Mesendoderm (in vitro differentiated cells): ENCODE data around the gene HSPB1.

Experiments
- DNase-seq: peaks from one replicate; pipeline ENCODE4 v3.0.0; 2013
- H2AK5ac ChIP-seq: 2 replicates; pipeline ENCODE4 v1.6.1; 2013; ENCODE audit warnings: low read length, inconsistent platforms
- H2BK120ac ChIP-seq: 2 replicates; pipeline ENCODE4 v1.6.1; 2013; ENCODE audit warnings: low read depth, mild to moderate bottlenecking, low read length, moderate library complexity, mixed read lengths
- H2BK15ac ChIP-seq: replicated peaks from 2 replicates; pipeline ENCODE4 v1.6.1; 2013; ENCODE audit warnings: low read depth, mild to moderate bottlenecking, moderate library complexity
- H2BK5ac ChIP-seq: 2 replicates; pipeline ENCODE4 v1.6.1; 2013; ENCODE audit warnings: low read length, inconsistent platforms
- H3K18ac ChIP-seq: 2 replicates; pipeline ENCODE4 v1.6.1; 2013; ENCODE audit warnings: mild to moderate bottlenecking, low read length, mixed read lengths
- H3K23ac ChIP-seq: one replicate; pipeline ENCODE4 v1.6.1; 2013; ENCODE audit warnings: low read length
- H3K27ac ChIP-seq: 2 replicates; pipeline ENCODE4 v1.5.1; 2013; ENCODE audit warnings: low read depth, mild to moderate bottlenecking, inconsistent platforms, low read length, moderate library complexity
- H3K27me3 ChIP-seq: 2 replicates; pipeline ENCODE4 v1.6.1; 2013; ENCODE audit warnings: low read length, control low read depth, mild to moderate bottlenecking, inconsistent platforms; ENCODE audit not compliant: insufficient read depth, poor library complexity
- H3K36me3 ChIP-seq: 2 replicates; pipeline ENCODE4 v1.6.1; 2013; ENCODE audit warnings: low read length, inconsistent platforms; ENCODE audit not compliant: control insufficient read depth, insufficient read depth
- H3K4ac ChIP-seq: one replicate; pipeline ENCODE4 v1.6.1; 2013; ENCODE audit warnings: low read depth, mild to moderate bottlenecking, low read length, moderate library complexity
- H3K4me1 ChIP-seq: 2 replicates; pipeline ENCODE4 v1.6.1; 2013; ENCODE audit warnings: low read depth, low read length, inconsistent platforms; ENCODE audit not compliant: control insufficient read depth
- H3K4me2 ChIP-seq: 2 replicates; pipeline ENCODE4 v1.6.1; 2013; ENCODE audit warnings: low read length
- H3K4me3 ChIP-seq: 2 replicates; pipeline ENCODE4 v1.5.1; 2013; ENCODE audit warnings: mild to moderate bottlenecking, low read length
- H3K56ac ChIP-seq: one replicate; pipeline ENCODE4 v1.6.1; 2013; ENCODE audit warnings: low read length
- H3K79me1 ChIP-seq: 2 replicates; pipeline ENCODE4 v1.6.1; 2013; ENCODE audit warnings: low read length, inconsistent platforms
- H3K79me2 ChIP-seq: 2 replicates; pipeline ENCODE4 v1.6.1; 2013; ENCODE audit warnings: mild to moderate bottlenecking, low read length; ENCODE audit not compliant: control insufficient read depth, insufficient read depth
- H3K9ac ChIP-seq: 2 replicates; pipeline ENCODE4 v1.6.1; 2013; ENCODE audit warnings: low read length, inconsistent platforms
- H4K5ac ChIP-seq: one replicate; pipeline ENCODE4 v1.6.1; 2013; ENCODE audit warnings: low read length
- H4K8ac ChIP-seq: one replicate; pipeline ENCODE4 v1.6.1; 2013; ENCODE audit warnings: low read depth, mild to moderate bottlenecking, control low read depth, low read length, moderate library complexity
- WGBS: extraction: QIAGEN DNeasy Blood & Tissue Kit; methylation state at CpG from one replicate; pipeline ENCODE4 v1.1.7; 2013; ENCODE audit warnings: low lambda C conversion rate, missing lambda C conversion rate; ENCODE audit not compliant: insufficient coverage; ENCODE audit errors: extremely low coverage; 5-methylcytosine and 5-hydroxymethylcytosine counted together

The HSPB1 gene

GRCh38 chr7:76336094-76336493 lies 33.6 kb downstream of the HSPB1 start:
- Histone ChIP-seq H3K4me1 (no peaks in the 10 kb centered on the region), H3K36me3 (peaks cover 4% of the 10 kb centered on the region), H3K4ac (no peak overlapping the region), H3K4me2 (no peak overlapping the region), H4K5ac (no peak overlapping the region), H2AK5ac (no peak overlapping the region), H3K79me2 (peaks cover 89% of the 10 kb centered on the region), H3K4me3 (no peak overlapping the region), H3K27me3 (no peaks in the 10 kb centered on the region), H3K9ac (no peak overlapping the region), H3K23ac (no peak overlapping the region), H3K56ac (no peak overlapping the region), H4K8ac (no peak overlapping the region), H3K18ac (no peak overlapping the region), H2BK15ac (no peak overlapping the region), H2BK5ac (no peak overlapping the region), H2BK120ac (no peak overlapping the region), H3K79me1 (peaks cover 10% of the 10 kb centered on the region), H3K27ac (no peak overlapping the region)
- DNase-seq: no peak

- H3K18ac ChIP-seq: no peak overlapping the region
- H2BK120ac ChIP-seq: no peak overlapping the region
- H4K5ac ChIP-seq: no peak overlapping the region
- no peaks in the 10 kb centered on the region for H3K27me3 ChIP-seq
- DNase-seq: no peak
- peaks cover 90% of the 10 kb centered on the region for H3K79me2 ChIP-seq
- H3K4me2 ChIP-seq: no peak overlapping the region
- no peak overlapping the region for H3K56ac ChIP-seq
- H3K4me3 ChIP-seq: no peak overlapping the region
- no peak overlapping the region for H3K27ac ChIP-seq
- no peak overlapping the region for H2BK15ac ChIP-seq
- WGBS: no CpG with 5 or more reads among the region's 6 CpGs
- H3K9ac ChIP-seq: no peak overlapping the region
- no peak overlapping the region for H2AK5ac ChIP-seq
- no peaks in the 10 kb centered on the region for H3K4me1 ChIP-seq
- no peak overlapping the region for H4K8ac ChIP-seq
- no peak overlapping the region for H3K4ac ChIP-seq
- peaks cover 4% of the 10 kb centered on the region for H3K36me3 ChIP-seq
- no peak overlapping the region for H2BK5ac ChIP-seq
- H3K23ac ChIP-seq: no peak overlapping the region
- peaks cover 8% of the 10 kb centered on the region for H3K79me1 ChIP-seq
Observed at GRCh38 chr7:76337147-76337546, 34.7 kb downstream of the HSPB1 start.

GRCh38 chr7:76338298-76339084 lies 36.0 kb downstream of the HSPB1 start:
- no peak overlapping the region for H3K9ac ChIP-seq
- whole genome bisulfite sequencing: no CpG with 5 or more reads among the region's 9 CpGs
- H4K8ac ChIP-seq: no peak overlapping the region
- H4K5ac ChIP-seq: no peak overlapping the region
- H2AK5ac ChIP-seq: no peak overlapping the region
- no peaks in the 10 kb centered on the region for H3K4me1 ChIP-seq
- peaks cover 11% of the 10 kb centered on the region for H3K79me1 ChIP-seq
- no peak overlapping the region for H3K27ac ChIP-seq
- no peak overlapping the region for H3K56ac ChIP-seq
- no peak overlapping the region for H2BK5ac ChIP-seq
- peaks cover 7% of the 10 kb centered on the region for H3K36me3 ChIP-seq
- H3K23ac ChIP-seq: no peak overlapping the region
- H2BK120ac ChIP-seq: no peak overlapping the region
- no peak overlapping the region for H3K4ac ChIP-seq
- H3K79me2 ChIP-seq: peaks cover 89% of the 10 kb centered on the region
- H3K4me3 ChIP-seq: no peak overlapping the region
- H3K27me3 ChIP-seq: no peaks in the 10 kb centered on the region
- no peak overlapping the region for H2BK15ac ChIP-seq
- no peak overlapping the region for H3K4me2 ChIP-seq
- peak; percentile 68 for DNase-seq
- H3K18ac ChIP-seq: no peak overlapping the region

GRCh38 chr7:76340617-76341131 lies 38.2 kb downstream of the HSPB1 start:
- WGBS: no CpG with 5 or more reads among the region's 3 CpGs

GRCh38 chr7:76342222-76342621 lies 39.7 kb downstream of the HSPB1 start:
- Histone ChIP-seq H2AK5ac (no peak overlapping the region), H2BK120ac (no peak overlapping the region)

More at GRCh38 chr7:76340617-76341131, 38.2 kb downstream of the HSPB1 start:
- peaks cover 91% of the 10 kb centered on the region for H3K79me2 ChIP-seq
- H3K27me3 ChIP-seq: no peaks in the 10 kb centered on the region
- H3K4me2 ChIP-seq: no peak overlapping the region
- no peak overlapping the region for H3K23ac ChIP-seq
- no peak overlapping the region for H4K8ac ChIP-seq
- no peak overlapping the region for H3K27ac ChIP-seq
- H3K4me3 ChIP-seq: no peak overlapping the region
- no peak overlapping the region for H4K5ac ChIP-seq
- no peak overlapping the region for H2BK5ac ChIP-seq
- no peak overlapping the region for H2BK15ac ChIP-seq
- H3K4me1 ChIP-seq: no peaks in the 10 kb centered on the region
- no peak overlapping the region for H2AK5ac ChIP-seq
- H3K79me1 ChIP-seq: peaks cover 12% of the 10 kb centered on the region
- no peak overlapping the region for H2BK120ac ChIP-seq
- H3K4ac ChIP-seq: no peak overlapping the region
- H3K18ac ChIP-seq: no peak overlapping the region
- peaks cover 9% of the 10 kb centered on the region for H3K36me3 ChIP-seq
- no peak overlapping the region for H3K56ac ChIP-seq
- DNase-seq: no peak
- H3K9ac ChIP-seq: no peak overlapping the region

More at GRCh38 chr7:76342222-76342621, 39.7 kb downstream of the HSPB1 start:
- Histone ChIP-seq H3K4me3 (no peak overlapping the region), H4K5ac (no peak overlapping the region), H2BK5ac (no peak overlapping the region), H3K4me2 (no peak overlapping the region), H3K56ac (no peak overlapping the region), H2BK15ac (no peak overlapping the region), H4K8ac (no peak overlapping the region), H3K23ac (no peak overlapping the region), H3K27me3 (no peaks in the 10 kb centered on the region), H3K79me2 (peaks cover 91% of the 10 kb centered on the region), H3K4ac (no peak overlapping the region), H3K36me3 (peaks cover 15% of the 10 kb centered on the region), H3K18ac (no peak overlapping the region), H3K9ac (no peak overlapping the region), H3K79me1 (peaks cover 15% of the 10 kb centered on the region), H3K27ac (no peak overlapping the region), H3K4me1 (no peaks in the 10 kb centered on the region)
- no peak for DNase-seq
- no CpG with 5 or more reads among the region's 5 CpGs for WGBS
